GM23338 (cell line): ENCODE measurements around the gene LCP2. TPM values are rescaled to one million over a fixed set of nuclear protein-coding genes. Genes with fewer than 3 reads are reported as not detected.
A peak's percentile ranks its signal among the peaks of the same experiment; 100 is the strongest.

ENCODE experiments used
- ATAC-seq: fragments of 200-7000 bp; cut with Tn5 transposase; 3 replicates; pipeline ENCODE4 v1.9.1; 2020
- DNase-seq: peaks from one replicate; pipeline ENCODE4 v3.0.0-alpha.2; 2015; ENCODE audit warnings: low spot score
- H2AFZ ChIP-seq: fragments of 200-600 bp; sonication (generic); 2 replicates; pipeline ENCODE4 v1.8.0; 2016; ENCODE audit warnings: antibody characterized with exemption, mild to moderate bottlenecking, moderate library complexity
- H3F3A ChIP-seq: fragments of 200-600 bp; sonication (generic); replicated peaks from 2 replicates; pipeline ENCODE4 v1.8.0; 2017; ENCODE audit warnings: antibody characterized with exemption, mixed run types, low read depth
- H3K27ac ChIP-seq: fragments of 200-600 bp; sonication (generic); 2 replicates; pipeline ENCODE4 v1.6.1; 2016; ENCODE audit warnings: low read depth
- H3K27me3 ChIP-seq: fragments of 200-600 bp; sonication (generic); 2 replicates; pipeline ENCODE4 v1.8.0; 2016; ENCODE audit warnings: mild to moderate bottlenecking, mixed run types, moderate library complexity; ENCODE audit not compliant: insufficient read depth
- H3K36me3 ChIP-seq: fragments of 200-600 bp; sonication (generic); 2 replicates; pipeline ENCODE4 v1.8.0; 2016; ENCODE audit warnings: mild to moderate bottlenecking; ENCODE audit not compliant: insufficient read depth
- H3K4me1 ChIP-seq: fragments of 200-600 bp; sonication (generic); 2 replicates; pipeline ENCODE4 v1.8.0; 2016; ENCODE audit warnings: mild to moderate bottlenecking, moderate library complexity; ENCODE audit not compliant: insufficient read depth
- H3K4me2 ChIP-seq: fragments of 200-600 bp; sonication (generic); 2 replicates; pipeline ENCODE4 v1.7.1; 2017; ENCODE audit warnings: mixed run types
- H3K4me3 ChIP-seq: fragments of 200-600 bp; sonication (generic); 2 replicates; pipeline ENCODE4 v1.6.1; 2016; ENCODE audit warnings: mixed run types
- H3K79me2 ChIP-seq: fragments of 200-600 bp; sonication (generic); replicated peaks from 2 replicates; pipeline ENCODE4 v1.8.0; 2017; ENCODE audit warnings: mild to moderate bottlenecking; ENCODE audit not compliant: insufficient read depth
- H3K9me2 ChIP-seq: fragments of 200-600 bp; sonication (generic); 2 replicates; pipeline ENCODE4 v1.8.0; 2017; ENCODE audit not compliant: insufficient read depth
- H4K20me1 ChIP-seq: fragments of 200-600 bp; sonication (generic); replicated peaks from 2 replicates; pipeline ENCODE4 v1.8.0; 2017; ENCODE audit warnings: mild to moderate bottlenecking; ENCODE audit not compliant: insufficient read depth
- H3K27ac Mint-ChIP-seq: 2 replicates; pipeline ENCODE4 v1.8.0; 2020; ENCODE audit warnings: inconsistent platforms, mild to moderate bottlenecking, moderate library complexity, mixed read lengths
- H3K27me3 Mint-ChIP-seq: 3 replicates; pipeline ENCODE4 v1.8.0; 2022; ENCODE audit warnings: low read depth, mild to moderate bottlenecking, moderate library complexity, mixed read lengths, inconsistent platforms; ENCODE audit not compliant: insufficient read depth, poor library complexity
- H3K36me3 Mint-ChIP-seq: 3 replicates; pipeline ENCODE4 v1.8.0; 2021; ENCODE audit warnings: low read depth, mild to moderate bottlenecking, inconsistent platforms, moderate library complexity, mixed read lengths
- H3K4me1 Mint-ChIP-seq: 3 replicates; pipeline ENCODE4 v1.8.0; 2020; ENCODE audit warnings: mild to moderate bottlenecking, inconsistent platforms, mixed read lengths
- H3K4me3 Mint-ChIP-seq: 3 replicates; pipeline ENCODE4 v1.8.0; 2021; ENCODE audit warnings: moderate library complexity, mild to moderate bottlenecking, inconsistent platforms, mixed read lengths
- H3K9me3 Mint-ChIP-seq: 3 replicates; pipeline ENCODE4 v1.8.0; 2020; ENCODE audit warnings: moderate library complexity, mild to moderate bottlenecking, inconsistent platforms, mixed read lengths
- EZH2 ChIP-seq: fragments of 200-600 bp; sonication (generic); IDR thresholded peaks from one replicate; pipeline ENCODE4 v1.8.0; 2017; ENCODE audit warnings: antibody characterized with exemption, mild to moderate bottlenecking, low read depth; ENCODE audit not compliant: unreplicated experiment
- EZH2phosphoT487 ChIP-seq: fragments of 200-600 bp; sonication (generic); IDR thresholded peaks from one replicate; pipeline ENCODE4 v1.8.1; 2018; ENCODE audit warnings: antibody characterized with exemption; ENCODE audit not compliant: unreplicated experiment
- NANOG ChIP-seq: IDR thresholded peaks from 2 replicates; pipeline ENCODE4 v1.6.1; 2016; ENCODE audit warnings: antibody characterized with exemption, borderline replicate concordance
- STAT1 ChIP-seq: IDR thresholded peaks from one replicate; pipeline ENCODE4 v1.6.1; 2016; ENCODE audit warnings: antibody characterized with exemption; ENCODE audit not compliant: unreplicated experiment
- ZNF114 ChIP-seq: fragments of 250-450 bp; sonication (Bioruptor Pico); IDR thresholded peaks from 2 replicates; pipeline ENCODE4 v1.5.0; 2020; ENCODE audit warnings: mild to moderate bottlenecking, moderate library complexity
- polyA plus RNA-seq: library from polyadenylated mRNA; unstranded; fragments of >200 nt; fragmentation: Nextera tagmentation; extraction: Ambion mirVana; gene quantifications from 2 replicates; pipeline ENCODE4 v1.2.1, GENCODE V29; 2016
- total RNA-seq: library from RNA; depleted of rRNA; stranded (reverse); fragments of >200 nt; shearing (Covaris generic); gene quantifications from 2 replicates; pipeline ENCODE4 v1.2.3, GENCODE V29; 2014
- TF ChIP-seq, protein P1 (sequence below), 2 experiments: fragments of 200-600 bp in 1 of 2; sonication (generic) in 1 of 2; conservative IDR thresholded peaks; 2 replicates each; pipeline versions ENCODE4 v1.5.1 to v1.6.1; 2016 to 2017; ENCODE audit warnings: antibody characterized with exemption in 2 of 2, low read depth in 2 of 2, mild to moderate bottlenecking in 2 of 2, moderate library complexity in 1 of 2

Gene LCP2
- total and polyA plus RNA-seq, 2 experiments from 2014 or later, result 0.26 to 0.38 TPM

DNA sequence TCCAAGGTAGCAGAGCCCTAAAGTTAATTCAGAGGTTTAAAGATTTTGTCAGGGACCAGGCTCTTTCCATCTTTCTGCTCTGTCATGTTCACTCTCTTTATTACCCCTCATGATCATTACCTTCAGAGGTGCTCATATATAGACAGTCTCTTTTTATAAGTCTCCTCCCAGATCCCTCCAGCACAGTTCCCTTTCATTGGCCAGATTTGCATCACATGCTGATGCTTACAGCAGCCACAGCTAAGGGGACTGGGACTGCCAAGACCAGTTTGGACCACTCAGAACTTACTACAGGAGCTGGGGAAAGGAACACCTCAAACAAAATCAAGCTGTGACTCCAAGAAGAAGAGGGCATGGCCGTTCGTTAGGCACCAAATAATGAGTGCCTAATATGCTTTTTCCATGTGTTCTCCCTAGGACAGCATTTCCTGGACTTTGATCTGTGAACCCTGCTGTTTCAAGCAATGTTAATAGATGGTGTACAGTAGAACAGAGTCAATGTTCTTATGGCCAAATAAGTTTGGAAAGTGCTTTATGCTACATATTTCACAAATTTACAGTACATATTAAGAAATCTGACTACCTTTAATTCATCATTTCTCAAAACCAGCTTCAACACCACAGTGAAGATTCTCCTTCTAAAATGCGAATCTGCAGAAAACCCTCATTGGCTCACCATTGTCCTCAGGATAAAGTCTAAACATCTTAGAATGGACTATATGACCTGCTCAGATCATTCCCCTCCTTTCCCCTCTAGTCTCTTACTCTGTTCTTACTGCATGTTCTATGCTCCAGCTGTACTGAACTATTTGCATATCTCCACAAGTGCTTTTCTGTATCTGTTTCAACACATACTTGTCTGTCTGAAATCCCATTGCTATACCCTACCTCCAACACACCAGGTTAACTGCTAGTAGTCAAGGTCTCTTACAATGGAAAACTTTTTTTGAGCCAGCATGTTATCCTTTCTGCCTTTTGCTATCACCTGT is 61.4 kb downstream of the LCP2 start:
- Histone ChIP-seq H3K27ac (no peak overlapping the region), H3K4me1 (no peaks in the 10 kb centered on the region), H3K4me2 (no peak overlapping the region), H3K9me2 (no peaks in the 10 kb centered on the region), H3F3A (no peaks in the 10 kb centered on the region), H2AFZ (0 out of 2 replicates have a peak overlapping the region, but pooled peaks have one; percentile 18), H3K79me2 (no peaks in the 10 kb centered on the region), H3K27me3 (no peaks in the 10 kb centered on the region), H4K20me1 (no peaks in the 10 kb centered on the region), H3K36me3 (no peaks in the 10 kb centered on the region), H3K4me3 (no peak overlapping the region)
- Mint-ChIP-seq H3K9me3 (no peaks in the 10 kb centered on the region), H3K27ac (no peak overlapping the region), H3K4me3 (no peak overlapping the region), H3K4me1 (no peaks in the 10 kb centered on the region; the same call in 2 of the 3 replicates), H3K27me3 (no peaks in the 10 kb centered on the region), H3K36me3 (no peaks in the 10 kb centered on the region)
- no peak for ATAC-seq
- no peak for TF ChIP-seq ZNF114 (CRISPR knock-in tag)
- DNase-seq, result no peak

DNA sequence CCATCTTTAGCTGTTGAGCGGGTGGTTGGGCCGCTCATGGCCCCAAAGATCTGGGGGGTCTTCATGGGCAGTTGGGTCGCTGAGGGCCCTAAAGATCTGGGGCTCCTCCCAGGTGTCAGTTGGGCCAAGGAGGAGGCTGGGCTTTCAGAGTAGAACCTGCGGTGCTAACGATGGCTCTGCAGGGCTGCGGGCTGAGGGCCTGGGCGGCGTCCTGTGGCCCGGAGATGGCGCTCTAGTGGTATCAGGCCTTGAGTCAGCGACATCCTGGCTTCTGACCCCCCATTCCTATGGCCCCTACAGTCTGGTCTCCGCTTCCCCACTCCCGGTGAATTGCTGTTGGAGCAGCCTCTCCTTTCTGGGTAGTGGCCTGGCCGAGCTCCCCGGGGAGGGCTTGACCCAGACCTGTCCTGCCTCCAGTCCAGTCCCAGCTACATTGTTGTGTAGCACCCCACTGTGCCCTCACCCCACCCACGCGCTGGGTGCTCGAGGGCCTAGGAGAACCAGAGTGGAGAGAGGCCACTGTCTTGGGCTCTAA is 64.2 kb downstream of the LCP2 start:
- no peaks in the 10 kb centered on the region for H3K9me2 ChIP-seq
- ATAC-seq (no peak), DNase-seq (no peak)
- H3F3A ChIP-seq, result no peaks in the 10 kb centered on the region
- TF ChIP-seq, protein P1, sequence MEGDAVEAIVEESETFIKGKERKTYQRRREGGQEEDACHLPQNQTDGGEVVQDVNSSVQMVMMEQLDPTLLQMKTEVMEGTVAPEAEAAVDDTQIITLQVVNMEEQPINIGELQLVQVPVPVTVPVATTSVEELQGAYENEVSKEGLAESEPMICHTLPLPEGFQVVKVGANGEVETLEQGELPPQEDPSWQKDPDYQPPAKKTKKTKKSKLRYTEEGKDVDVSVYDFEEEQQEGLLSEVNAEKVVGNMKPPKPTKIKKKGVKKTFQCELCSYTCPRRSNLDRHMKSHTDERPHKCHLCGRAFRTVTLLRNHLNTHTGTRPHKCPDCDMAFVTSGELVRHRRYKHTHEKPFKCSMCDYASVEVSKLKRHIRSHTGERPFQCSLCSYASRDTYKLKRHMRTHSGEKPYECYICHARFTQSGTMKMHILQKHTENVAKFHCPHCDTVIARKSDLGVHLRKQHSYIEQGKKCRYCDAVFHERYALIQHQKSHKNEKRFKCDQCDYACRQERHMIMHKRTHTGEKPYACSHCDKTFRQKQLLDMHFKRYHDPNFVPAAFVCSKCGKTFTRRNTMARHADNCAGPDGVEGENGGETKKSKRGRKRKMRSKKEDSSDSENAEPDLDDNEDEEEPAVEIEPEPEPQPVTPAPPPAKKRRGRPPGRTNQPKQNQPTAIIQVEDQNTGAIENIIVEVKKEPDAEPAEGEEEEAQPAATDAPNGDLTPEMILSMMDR (conservative IDR thresholded peaks at IDR 0.05; ENCODE audit: low read depth in 2 of 2), result peak in 1 of 2 experiments; percentile 23; a peak in 2 of 4 replicates
- TF ChIP-seq NANOG, result no peak
- H4K20me1 ChIP-seq, result no peaks in the 10 kb centered on the region
- H3K9me3 Mint-ChIP-seq, result no peaks in the 10 kb centered on the region
- H3K4me1 ChIP-seq, result no peaks in the 10 kb centered on the region
- no peaks in the 10 kb centered on the region for H3K79me2 ChIP-seq
- H2AFZ ChIP-seq, result no peak overlapping the region; the same call in 1 of the 2 replicates
- H3K36me3 ChIP-seq, result no peaks in the 10 kb centered on the region
- no peaks in the 10 kb centered on the region; the same call in 2 of the 3 replicates for H3K4me1 Mint-ChIP-seq
- no peak overlapping the region for H3K4me3 ChIP-seq
- no peaks in the 10 kb centered on the region for H3K27me3 ChIP-seq
- no peak overlapping the region for H3K27ac Mint-ChIP-seq
- no peaks in the 10 kb centered on the region for H3K36me3 Mint-ChIP-seq
- H3K27ac ChIP-seq, result no peak overlapping the region
- no peak overlapping the region for H3K4me3 Mint-ChIP-seq
- H3K27me3 Mint-ChIP-seq, result no peaks in the 10 kb centered on the region
- no peak overlapping the region for H3K4me2 ChIP-seq

DNA sequence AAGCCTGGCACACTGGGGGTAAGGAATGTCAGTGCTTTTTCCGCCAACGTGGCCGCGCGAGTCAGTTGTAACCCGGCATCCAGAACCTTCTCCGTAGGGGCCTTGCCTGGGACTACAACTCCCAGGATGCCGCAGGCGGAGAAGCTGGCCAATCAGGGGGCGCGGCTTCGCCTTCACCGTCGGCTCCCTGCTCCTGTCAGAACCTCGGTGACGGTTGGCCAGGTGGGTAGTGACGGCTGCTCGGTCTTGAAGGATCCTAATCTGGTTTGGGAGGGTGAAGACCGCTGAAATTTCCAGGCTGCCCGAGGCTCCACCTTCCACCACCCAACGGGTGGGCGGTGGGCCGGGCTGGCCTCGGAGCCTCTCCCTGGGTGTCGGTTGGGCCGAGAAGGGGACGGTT is 64.8 kb downstream of the LCP2 start, which contains the start of gene C5orf58:
Gene C5orf58 (plus strand): TSS at position 200 of the 400 bp plus-strand sequence. CDS start 1,992 bp downstream, outside the sequence.
- H3K9me2 ChIP-seq, result no peaks in the 10 kb centered on the region
- ATAC-seq, result peak; percentile 83
- H3F3A ChIP-seq, result no peaks in the 10 kb centered on the region
- no peak within 1 kb of the TSS for H3K4me2 ChIP-seq
- H3K4me1 ChIP-seq, result no peaks in the 10 kb centered on the region
- H2AFZ ChIP-seq, result no peak within 1 kb of the TSS; the same call in 1 of the 2 replicates
- Mint-ChIP-seq H3K4me1 (no peaks in the 10 kb centered on the region; the same call in 2 of the 3 replicates), H3K27me3 (peaks cover 2% of the 10 kb centered on the region), H3K4me3 (no peak within 1 kb of the TSS), H3K9me3 (no peaks in the 10 kb centered on the region), H3K27ac (no peak within 1 kb of the TSS), H3K36me3 (no peaks in the 10 kb centered on the region)
- no peak within 1 kb of the TSS for H3K4me3 ChIP-seq
- DNase-seq, result peak; percentile 75
- no peak within 1 kb of the TSS for H3K27ac ChIP-seq
- H4K20me1 ChIP-seq, result no peaks in the 10 kb centered on the region
- no peaks in the 10 kb centered on the region for H3K36me3 ChIP-seq
- H3K79me2 ChIP-seq, result no peaks in the 10 kb centered on the region
- H3K27me3 ChIP-seq, result no peaks in the 10 kb centered on the region
- TF ChIP-seq STAT1 (no peak), ZNF114 (CRISPR knock-in tag) (no peak), EZH2 (no peak), EZH2phosphoT487 (no peak)
